ENCODE measurements around the gene PHACTR2. TPM values are rescaled to one million over a fixed set of nuclear protein-coding genes. Genes with fewer than 3 reads are reported as not detected.

The PHACTR2 gene
- polyA plus RNA-seq, 1 experiment, result 38.0 TPM

DNA sequence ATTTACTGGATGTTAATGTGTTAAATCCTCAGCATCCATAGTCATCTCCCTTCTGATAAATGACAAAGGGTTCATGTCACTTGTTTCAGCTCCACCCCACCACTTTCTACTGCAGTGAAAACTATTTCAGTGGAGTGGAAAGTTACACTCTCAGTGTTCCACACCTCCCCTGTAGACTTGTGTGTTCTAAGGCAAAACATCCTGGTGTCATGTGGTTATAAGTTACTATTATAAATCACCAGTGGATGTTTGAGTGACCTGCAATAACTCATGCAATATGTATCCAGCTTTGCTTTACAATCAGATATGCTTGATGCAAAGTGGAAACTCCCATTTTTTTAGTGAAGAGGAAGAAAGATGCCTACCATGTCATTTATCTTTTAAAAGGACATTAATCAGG is 83.3 kb downstream of the PHACTR2 start:
- Histone ChIP-seq H3K9me3 (ENCODE audit: control insufficient read depth, insufficient read depth, low read length) (no peaks in the 10 kb centered on the region), H3K27me3 (ENCODE audit: control insufficient read depth, insufficient read depth, low read length) (no peaks in the 10 kb centered on the region), H3K4me3 (ENCODE audit: low read depth, low read length) (no peak overlapping the region), H3K27ac (ENCODE audit: low read depth, low read length) (no peak overlapping the region)
- DNase-seq (ENCODE audit: low read depth, low spot score), result no peak
- POLR2A ChIA-PET, result no interaction called here
- no peak for TF ChIP-seq CTCF (IDR thresholded peaks at IDR 0.05; ENCODE audit: low read depth, low read length)
- CTCF ChIA-PET, result no interaction called here

GRCh38 chr6:143762126-143762525 is 84.4 kb downstream of the PHACTR2 start:
- no peak for TF ChIP-seq CTCF (IDR thresholded peaks at IDR 0.05; ENCODE audit: low read depth, low read length)
- no peaks in the 10 kb centered on the region for H3K27me3 ChIP-seq (ENCODE audit: control insufficient read depth, insufficient read depth, low read length)
- no peak for DNase-seq (ENCODE audit: low read depth, low spot score)
- ChIA-PET CTCF (no interaction called here), POLR2A (interaction anchor here (0.6 kb wide), 1 partner anchor 56 kb away, joined by 3 read pairs; no protein-coding TSS in a partner anchor)
- no peak overlapping the region for H3K27ac ChIP-seq (ENCODE audit: low read depth, low read length)
- H3K4me3 ChIP-seq (ENCODE audit: low read depth, low read length), result no peak overlapping the region
- no peaks in the 10 kb centered on the region for H3K9me3 ChIP-seq (ENCODE audit: control insufficient read depth, insufficient read depth, low read length)

GRCh38 chr6:143765422-143766184 is 87.8 kb downstream of the PHACTR2 start:
- no peak overlapping the region for H3K27ac ChIP-seq (ENCODE audit: low read depth, low read length)
- no peaks in the 10 kb centered on the region for H3K9me3 ChIP-seq (ENCODE audit: control insufficient read depth, insufficient read depth, low read length)
- ChIA-PET CTCF (no interaction called here), POLR2A (no interaction called here)
- H3K27me3 ChIP-seq (ENCODE audit: control insufficient read depth, insufficient read depth, low read length), result no peaks in the 10 kb centered on the region
- no peak overlapping the region for H3K4me3 ChIP-seq (ENCODE audit: low read depth, low read length)
- no peak for TF ChIP-seq CTCF (IDR thresholded peaks at IDR 0.05; ENCODE audit: low read depth, low read length)
- no peak for DNase-seq (ENCODE audit: low read depth, low spot score)

DNA sequence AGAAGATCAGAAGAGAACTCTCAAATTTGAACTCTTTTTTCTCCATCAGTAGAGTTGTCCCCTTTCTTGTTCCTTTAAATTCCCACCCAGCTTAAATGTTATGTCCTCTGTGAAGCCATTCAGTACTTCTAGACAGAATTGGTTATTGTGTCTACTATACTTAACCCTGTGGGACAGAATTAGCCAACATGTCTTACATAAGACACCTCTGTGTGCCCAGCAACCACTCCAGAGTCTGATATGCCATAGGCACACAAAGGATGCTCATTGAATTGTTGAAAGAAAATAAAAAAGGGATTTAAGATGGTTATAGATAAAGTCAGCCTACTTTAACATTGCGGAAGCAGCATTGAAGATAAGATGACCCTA is 88.4 kb downstream of the PHACTR2 start:
- ChIA-PET CTCF (no interaction called here), POLR2A (no interaction called here)
- no peak for TF ChIP-seq CTCF (IDR thresholded peaks at IDR 0.05; ENCODE audit: low read depth, low read length)
- H3K9me3 ChIP-seq (ENCODE audit: control insufficient read depth, insufficient read depth, low read length), result no peaks in the 10 kb centered on the region
- no peak overlapping the region for H3K27ac ChIP-seq (ENCODE audit: low read depth, low read length)
- no peak overlapping the region for H3K4me3 ChIP-seq (ENCODE audit: low read depth, low read length)
- no peak for DNase-seq (ENCODE audit: low read depth, low spot score)
- H3K27me3 ChIP-seq (ENCODE audit: control insufficient read depth, insufficient read depth, low read length), result no peaks in the 10 kb centered on the region

GRCh38 chr6:143767433-143767832 is 89.7 kb downstream of the PHACTR2 start:
- POLR2A ChIA-PET, result no interaction called here
- no peaks in the 10 kb centered on the region for H3K27me3 ChIP-seq (ENCODE audit: control insufficient read depth, insufficient read depth, low read length)
- no peaks in the 10 kb centered on the region for H3K9me3 ChIP-seq (ENCODE audit: control insufficient read depth, insufficient read depth, low read length)

More at GRCh38 chr6:143767433-143767832, 89.7 kb downstream of the PHACTR2 start:
- Histone ChIP-seq H3K4me3 (ENCODE audit: low read depth, low read length) (no peak overlapping the region), H3K27ac (ENCODE audit: low read depth, low read length) (no peak overlapping the region)
- CTCF ChIA-PET, result no interaction called here
- no peak for TF ChIP-seq CTCF (IDR thresholded peaks at IDR 0.05; ENCODE audit: low read depth, low read length)
- no peak for DNase-seq (ENCODE audit: low read depth, low spot score)

All from AG04450 (cell line).